K562 (cell line): ENCODE measurements around the gene JUNB. TPM values are rescaled to one million over a fixed set of nuclear protein-coding genes. Genes with fewer than 3 reads are reported as not detected.
A peak's percentile ranks its signal among the peaks of the same experiment; 100 is the strongest.

Source experiments
- BCOR ChIP-seq: fragments of 450-650 bp; IDR thresholded peaks from 2 replicates; pipeline ENCODE4 v1.6.1; 2016
- CCNT2 ChIP-seq: IDR thresholded peaks from 2 replicates; pipeline ENCODE4 v1.6.1; 2011; ENCODE audit warnings: borderline replicate concordance, low read depth, mild to moderate bottlenecking, moderate library complexity, mixed read lengths, low read length; ENCODE audit not compliant: insufficient read length; ENCODE audit errors: extremely low read depth
- CREB5 ChIP-seq: fragments of 250-450 bp; sonication (Bioruptor Pico); IDR thresholded peaks from 2 replicates; pipeline ENCODE4 v1.5.0; 2020; ENCODE audit warnings: mild to moderate bottlenecking
- EP300 ChIP-seq: IDR thresholded peaks from 2 replicates; pipeline ENCODE4 v1.6.1; 2012; ENCODE audit warnings: low read length, improper control_type of control experiment
- ETV5 ChIP-seq: sonication (generic); formaldehyde crosslinking; IDR thresholded peaks from 2 replicates; pipeline ENCODE4 v1.4.0; 2020; ENCODE audit warnings: low read depth, mild to moderate bottlenecking, missing genetic modification reagents
- FOSL1 ChIP-seq: fragments of 200-800 bp; sonication (Bioruptor generic); conservative IDR thresholded peaks from 2 replicates; pipeline ENCODE4 v1.6.1; 2016; ENCODE audit warnings: missing genetic modification characterization, missing compliant biosample characterization
- FOXO4 ChIP-seq: fragments of 450-650 bp; formaldehyde crosslinking; IDR thresholded peaks from 2 replicates; pipeline ENCODE4 v1.4.0; 2020; ENCODE audit warnings: mild to moderate bottlenecking, moderate library complexity
- KLF6 ChIP-seq: fragments of 250-450 bp; sonication (Bioruptor Pico); IDR thresholded peaks from 2 replicates; pipeline ENCODE4 v1.4.0; 2020; ENCODE audit warnings: mild to moderate bottlenecking, moderate library complexity, borderline replicate concordance
- MCM2 ChIP-seq: fragments of 450-650 bp; IDR thresholded peaks from 2 replicates; pipeline ENCODE4 v1.6.1; 2017; ENCODE audit warnings: low read depth, mild to moderate bottlenecking
- MCM3 ChIP-seq: fragments of 450-650 bp; IDR thresholded peaks from 2 replicates; pipeline ENCODE4 v1.6.1; 2016
- MITF ChIP-seq: IDR thresholded peaks from 2 replicates; pipeline ENCODE4 v1.6.1; 2014; ENCODE audit warnings: antibody characterized with exemption
- MYC ChIP-seq, 2 experiments: fragments of 250-450 bp in 1 of 2; sonication (Bioruptor Pico) in 1 of 2; IDR thresholded peaks; 2 replicates each; pipeline versions ENCODE4 v1.5.1 to v1.6.1; 2012 to 2021; ENCODE audit warnings: low read depth in 2 of 2, borderline replicate concordance in 1 of 2, improper control_type of control experiment in 1 of 2, low read length in 1 of 2, mild to moderate bottlenecking in 1 of 2, moderate library complexity in 1 of 2
- POLR2A ChIP-seq: fragments of 450-650 bp; conservative IDR thresholded peaks from 2 replicates; pipeline ENCODE4 v1.6.1; 2016
- RNF2 ChIP-seq: sonication (generic); IDR thresholded peaks from 2 replicates; pipeline ENCODE4 v1.6.1; 2016
- SAFB2 ChIP-seq: fragments of 200-400 bp; formaldehyde crosslinking; IDR thresholded peaks from 2 replicates; pipeline ENCODE4 v1.6.1; 2018; ENCODE audit warnings: borderline replicate concordance, low read length, low read depth, moderate library complexity; ENCODE audit not compliant: severe bottlenecking
- TEAD1 ChIP-seq, 2 experiments: fragments of 450-650 bp in 1 of 2; sonication (generic) in 1 of 2; formaldehyde crosslinking; IDR thresholded peaks; 2 replicates each; pipeline versions ENCODE4 v1.4.0 to v1.8.0; 2020 to 2022; ENCODE audit warnings: mild to moderate bottlenecking in 2 of 2, missing genetic modification reagents in 1 of 2
- THAP12 ChIP-seq: fragments of 250-450 bp; sonication (Bioruptor Pico); IDR thresholded peaks from 2 replicates; pipeline ENCODE4 v1.9.0; 2021; ENCODE audit warnings: mild to moderate bottlenecking, inconsistent platforms
- TRIM28 ChIP-seq: fragments of 450-650 bp; IDR thresholded peaks from 2 replicates; pipeline ENCODE4 v1.6.1; 2017
- ZBTB9 ChIP-seq: fragments of 450-650 bp; formaldehyde crosslinking; IDR thresholded peaks from 2 replicates; pipeline ENCODE4 v1.4.0; 2020; ENCODE audit warnings: mild to moderate bottlenecking, moderate library complexity
- polyA plus RNA-seq, 8 experiments: library from polyadenylated mRNA; depleted of rRNA in 4 of 8; stranded (reverse) in 5 of 8; unstranded in 3 of 8; fragments of >200 nt; fragmentation: Nextera tagmentation in 2 of 8; fragmentation: Illumina TruSeq in 1 of 8; extraction: Ambion mirVana in 2 of 8; extraction: Trizol in 1 of 8; gene quantifications; 2 replicates each; pipeline versions ENCODE4 v1.2.1 to v1.2.3, GENCODE V29; 2011 to 2014; ENCODE audit warnings: inconsistent platforms in 1 of 8, missing spikeins in 1 of 8
- total RNA-seq, 7 experiments: library from RNA; depleted of rRNA in 6 of 7; stranded (reverse); fragments of >200 nt in 6 of 7; fragmentation: Illumina TruSeq in 2 of 7; extraction: Trizol in 2 of 7; gene quantifications; 2 replicates each; pipeline versions ENCODE4 v1.2.1 to v1.2.3, GENCODE V29; 2011 to 2021; ENCODE audit warnings: low replicate concordance in 1 of 7

The JUNB gene
- total and polyA plus RNA-seq, 9 of the 15 experiments (the other 6 are each of a cell fraction or from before 2014, with no cell fraction given): 0.23 to 88.1 (median 13.1) TPM

GRCh38 chr19:12782424-12783290 lies 8.6 kb upstream of the JUNB start (continued):
- TF ChIP-seq KLF6 (CRISPR knock-in tag) (no peak), EP300 (peak; percentile 39; the same call in 1 of the 2 replicates), FOSL1 (tag) (peak; percentile 70), MCM3 (no peak), RNF2 (0 out of 2 replicates have a peak, but pooled peaks have one; percentile 38), TRIM28 (no peak), CCNT2 (peak; percentile 96), ETV5 (CRISPR knock-in tag) (peak; percentile 54), TEAD1 (CRISPR knock-in tag; IDR thresholded peaks at IDR 0.05) (peak in 1 of 2 experiments; percentile 55; a peak in 2 of 4 replicates), SAFB2 (no peak), THAP12 (CRISPR knock-in tag) (peak; percentile 54; the same call in 1 of the 2 replicates), ZBTB9 (CRISPR knock-in tag) (peak; percentile 88; the same call in 1 of the 2 replicates), MITF (no peak), MYC (IDR thresholded peaks at IDR 0.05; ENCODE audit: low read depth, low read length) (peak; percentile 76), MYC (CRISPR knock-in tag; IDR thresholded peaks at IDR 0.05; ENCODE audit: borderline replicate concordance, low read depth) (no peak), MCM2 (no peak), POLR2A (0 out of 2 replicates have a peak, but pooled peaks have one; percentile 35), BCOR (no peak), FOXO4 (CRISPR knock-in tag) (no peak), CREB5 (CRISPR knock-in tag) (no peak)
